ENCODE results near the gene FAM163B. TPM values are rescaled to one million over a fixed set of nuclear protein-coding genes. Genes with fewer than 3 reads are reported as not detected.

FAM163B gene
- total and polyA plus RNA-seq, 2 experiments from 2014 or later, result 0.60 to 1.3 TPM

DNA sequence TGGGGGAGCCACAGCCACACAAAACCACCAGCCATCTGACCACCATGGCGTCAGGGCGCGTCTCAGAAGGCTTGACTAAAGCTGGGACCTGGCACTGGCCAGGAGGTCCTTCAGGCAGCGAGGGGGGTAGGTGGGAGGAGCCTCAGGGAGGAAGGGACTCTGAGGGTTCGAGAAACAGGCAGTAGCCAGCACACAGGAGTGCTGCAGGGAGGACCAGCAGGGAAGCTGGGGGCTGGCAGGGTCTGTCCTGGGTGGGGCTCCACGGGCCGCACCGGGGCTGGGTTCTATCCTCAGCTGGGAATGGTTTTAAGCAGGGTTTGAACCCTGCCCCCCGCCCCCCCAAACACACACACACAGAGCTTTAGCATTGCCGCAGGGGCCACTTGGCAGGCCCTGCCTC lies 7.4 kb downstream of the FAM163B start (continued):
- TF ChIP-seq ZNF331 (CRISPR knock-in tag; IDR thresholded peaks at IDR 0.05; ENCODE audit: low read depth) (no peak), EZH2phosphoT487 (IDR thresholded peaks at IDR 0.05; ENCODE audit: unreplicated experiment) (no peak), NANOG (IDR thresholded peaks at IDR 0.05; ENCODE audit: borderline replicate concordance) (no peak), ZNF114 (CRISPR knock-in tag; IDR thresholded peaks at IDR 0.05) (no peak), JUNB (IDR thresholded peaks at IDR 0.05; ENCODE audit: unreplicated experiment) (no peak), POLR2AphosphoS5 (IDR thresholded peaks at IDR 0.05; ENCODE audit: low read depth) (no peak), STAT1 (IDR thresholded peaks at IDR 0.05; ENCODE audit: unreplicated experiment) (no peak)
- TF ChIP-seq, protein P1, sequence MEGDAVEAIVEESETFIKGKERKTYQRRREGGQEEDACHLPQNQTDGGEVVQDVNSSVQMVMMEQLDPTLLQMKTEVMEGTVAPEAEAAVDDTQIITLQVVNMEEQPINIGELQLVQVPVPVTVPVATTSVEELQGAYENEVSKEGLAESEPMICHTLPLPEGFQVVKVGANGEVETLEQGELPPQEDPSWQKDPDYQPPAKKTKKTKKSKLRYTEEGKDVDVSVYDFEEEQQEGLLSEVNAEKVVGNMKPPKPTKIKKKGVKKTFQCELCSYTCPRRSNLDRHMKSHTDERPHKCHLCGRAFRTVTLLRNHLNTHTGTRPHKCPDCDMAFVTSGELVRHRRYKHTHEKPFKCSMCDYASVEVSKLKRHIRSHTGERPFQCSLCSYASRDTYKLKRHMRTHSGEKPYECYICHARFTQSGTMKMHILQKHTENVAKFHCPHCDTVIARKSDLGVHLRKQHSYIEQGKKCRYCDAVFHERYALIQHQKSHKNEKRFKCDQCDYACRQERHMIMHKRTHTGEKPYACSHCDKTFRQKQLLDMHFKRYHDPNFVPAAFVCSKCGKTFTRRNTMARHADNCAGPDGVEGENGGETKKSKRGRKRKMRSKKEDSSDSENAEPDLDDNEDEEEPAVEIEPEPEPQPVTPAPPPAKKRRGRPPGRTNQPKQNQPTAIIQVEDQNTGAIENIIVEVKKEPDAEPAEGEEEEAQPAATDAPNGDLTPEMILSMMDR (conservative IDR thresholded peaks at IDR 0.05; ENCODE audit: low read depth in 2 of 2), result no peak
- TF ChIP-seq, protein P2, sequence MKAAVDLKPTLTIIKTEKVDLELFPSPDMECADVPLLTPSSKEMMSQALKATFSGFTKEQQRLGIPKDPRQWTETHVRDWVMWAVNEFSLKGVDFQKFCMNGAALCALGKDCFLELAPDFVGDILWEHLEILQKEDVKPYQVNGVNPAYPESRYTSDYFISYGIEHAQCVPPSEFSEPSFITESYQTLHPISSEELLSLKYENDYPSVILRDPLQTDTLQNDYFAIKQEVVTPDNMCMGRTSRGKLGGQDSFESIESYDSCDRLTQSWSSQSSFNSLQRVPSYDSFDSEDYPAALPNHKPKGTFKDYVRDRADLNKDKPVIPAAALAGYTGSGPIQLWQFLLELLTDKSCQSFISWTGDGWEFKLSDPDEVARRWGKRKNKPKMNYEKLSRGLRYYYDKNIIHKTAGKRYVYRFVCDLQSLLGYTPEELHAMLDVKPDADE (IDR thresholded peaks at IDR 0.05), result no peak

DNA sequence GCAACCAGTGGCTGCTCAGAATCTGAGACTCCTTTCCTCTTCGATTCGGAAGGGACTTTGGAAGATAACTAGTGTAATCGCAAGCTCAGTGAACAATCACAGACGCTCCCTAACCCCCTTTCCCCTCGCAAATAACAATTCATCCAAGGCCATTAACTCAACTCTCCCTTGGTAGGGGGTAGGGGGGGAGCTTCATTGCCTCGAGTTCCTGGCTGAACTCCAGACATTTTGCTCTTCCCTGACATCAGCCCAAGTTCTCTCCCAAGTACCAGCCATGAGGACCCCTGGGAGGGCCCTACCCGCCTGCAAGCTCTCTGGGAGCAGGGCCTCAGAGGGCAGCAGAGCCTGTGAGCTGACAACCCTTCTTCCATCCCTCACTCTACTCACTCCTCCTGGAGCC lies 8.4 kb downstream of the FAM163B start:
- Histone ChIP-seq H3K4me3 (no peak overlapping the region), H3K9me2 (ENCODE audit: insufficient read depth) (no peaks in the 10 kb centered on the region), H3K27me3 (ENCODE audit: insufficient read depth) (no peaks in the 10 kb centered on the region), H3F3A (replicated peaks; ENCODE audit: low read depth) (peaks cover 6% of the 10 kb centered on the region; the same call in 1 of the 2 replicates), H3K4me1 (ENCODE audit: insufficient read depth) (no peaks in the 10 kb centered on the region), H3K36me3 (ENCODE audit: insufficient read depth) (no peaks in the 10 kb centered on the region), H3K79me2 (replicated peaks; ENCODE audit: insufficient read depth) (no peaks in the 10 kb centered on the region), H3K27ac (ENCODE audit: low read depth) (no peak overlapping the region), H2AFZ (no peak overlapping the region), H3K4me2 (no peak overlapping the region), H4K20me1 (replicated peaks; ENCODE audit: insufficient read depth) (no peaks in the 10 kb centered on the region)
- no peak overlapping the region for H3K4me3 Mint-ChIP-seq
- H3K4me1 Mint-ChIP-seq, result peaks cover 22% of the 10 kb centered on the region
- H3K9me3 Mint-ChIP-seq, result peaks cover 25% of the 10 kb centered on the region
- peaks cover 14% of the 10 kb centered on the region for H3K36me3 Mint-ChIP-seq (ENCODE audit: low read depth)
- H3K27me3 Mint-ChIP-seq (ENCODE audit: insufficient read depth, low read depth, poor library complexity), result peaks cover 4% of the 10 kb centered on the region
- no peak for ATAC-seq
- no peak overlapping the region for H3K27ac Mint-ChIP-seq
- no peak for DNase-seq (ENCODE audit: low spot score)
- TF ChIP-seq, protein P3, sequence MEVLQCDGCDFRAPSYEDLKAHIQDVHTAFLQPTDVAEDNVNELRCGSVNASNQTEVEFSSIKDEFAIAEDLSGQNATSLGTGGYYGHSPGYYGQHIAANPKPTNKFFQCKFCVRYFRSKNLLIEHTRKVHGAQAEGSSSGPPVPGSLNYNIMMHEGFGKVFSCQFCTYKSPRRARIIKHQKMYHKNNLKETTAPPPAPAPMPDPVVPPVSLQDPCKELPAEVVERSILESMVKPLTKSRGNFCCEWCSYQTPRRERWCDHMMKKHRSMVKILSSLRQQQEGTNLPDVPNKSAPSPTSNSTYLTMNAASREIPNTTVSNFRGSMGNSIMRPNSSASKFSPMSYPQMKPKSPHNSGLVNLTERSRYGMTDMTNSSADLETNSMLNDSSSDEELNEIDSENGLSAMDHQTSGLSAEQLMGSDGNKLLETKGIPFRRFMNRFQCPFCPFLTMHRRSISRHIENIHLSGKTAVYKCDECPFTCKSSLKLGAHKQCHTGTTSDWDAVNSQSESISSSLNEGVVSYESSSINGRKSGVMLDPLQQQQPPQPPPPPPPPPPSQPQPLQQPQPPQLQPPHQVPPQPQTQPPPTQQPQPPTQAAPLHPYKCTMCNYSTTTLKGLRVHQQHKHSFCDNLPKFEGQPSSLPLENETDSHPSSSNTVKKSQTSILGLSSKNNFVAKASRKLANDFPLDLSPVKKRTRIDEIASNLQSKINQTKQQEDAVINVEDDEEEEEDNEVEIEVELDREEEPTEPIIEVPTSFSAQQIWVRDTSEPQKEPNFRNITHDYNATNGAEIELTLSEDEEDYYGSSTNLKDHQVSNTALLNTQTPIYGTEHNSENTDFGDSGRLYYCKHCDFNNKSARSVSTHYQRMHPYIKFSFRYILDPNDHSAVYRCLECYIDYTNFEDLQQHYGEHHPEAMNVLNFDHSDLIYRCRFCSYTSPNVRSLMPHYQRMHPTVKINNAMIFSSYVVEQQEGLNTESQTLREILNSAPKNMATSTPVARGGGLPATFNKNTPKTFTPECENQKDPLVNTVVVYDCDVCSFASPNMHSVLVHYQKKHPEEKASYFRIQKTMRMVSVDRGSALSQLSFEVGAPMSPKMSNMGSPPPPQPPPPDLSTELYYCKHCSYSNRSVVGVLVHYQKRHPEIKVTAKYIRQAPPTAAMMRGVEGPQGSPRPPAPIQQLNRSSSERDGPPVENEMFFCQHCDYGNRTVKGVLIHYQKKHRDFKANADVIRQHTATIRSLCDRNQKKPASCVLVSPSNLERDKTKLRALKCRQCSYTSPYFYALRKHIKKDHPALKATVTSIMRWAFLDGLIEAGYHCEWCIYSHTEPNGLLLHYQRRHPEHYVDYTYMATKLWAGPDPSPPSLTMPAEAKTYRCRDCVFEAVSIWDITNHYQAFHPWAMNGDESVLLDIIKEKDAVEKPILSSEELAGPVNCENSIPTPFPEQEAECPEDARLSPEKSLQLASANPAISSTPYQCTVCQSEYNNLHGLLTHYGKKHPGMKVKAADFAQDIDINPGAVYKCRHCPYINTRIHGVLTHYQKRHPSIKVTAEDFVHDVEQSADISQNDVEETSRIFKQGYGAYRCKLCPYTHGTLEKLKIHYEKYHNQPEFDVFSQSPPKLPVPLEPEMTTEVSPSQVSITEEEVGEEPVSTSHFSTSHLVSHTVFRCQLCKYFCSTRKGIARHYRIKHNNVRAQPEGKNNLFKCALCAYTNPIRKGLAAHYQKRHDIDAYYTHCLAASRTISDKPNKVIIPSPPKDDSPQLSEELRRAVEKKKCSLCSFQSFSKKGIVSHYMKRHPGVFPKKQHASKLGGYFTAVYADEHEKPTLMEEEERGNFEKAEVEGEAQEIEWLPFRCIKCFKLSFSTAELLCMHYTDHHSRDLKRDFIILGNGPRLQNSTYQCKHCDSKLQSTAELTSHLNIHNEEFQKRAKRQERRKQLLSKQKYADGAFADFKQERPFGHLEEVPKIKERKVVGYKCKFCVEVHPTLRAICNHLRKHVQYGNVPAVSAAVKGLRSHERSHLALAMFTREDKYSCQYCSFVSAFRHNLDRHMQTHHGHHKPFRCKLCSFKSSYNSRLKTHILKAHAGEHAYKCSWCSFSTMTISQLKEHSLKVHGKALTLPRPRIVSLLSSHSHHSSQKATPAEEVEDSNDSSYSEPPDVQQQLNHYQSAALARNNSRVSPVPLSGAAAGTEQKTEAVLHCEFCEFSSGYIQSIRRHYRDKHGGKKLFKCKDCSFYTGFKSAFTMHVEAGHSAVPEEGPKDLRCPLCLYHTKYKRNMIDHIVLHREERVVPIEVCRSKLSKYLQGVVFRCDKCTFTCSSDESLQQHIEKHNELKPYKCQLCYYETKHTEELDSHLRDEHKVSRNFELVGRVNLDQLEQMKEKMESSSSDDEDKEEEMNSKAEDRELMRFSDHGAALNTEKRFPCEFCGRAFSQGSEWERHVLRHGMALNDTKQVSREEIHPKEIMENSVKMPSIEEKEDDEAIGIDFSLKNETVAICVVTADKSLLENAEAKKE (CRISPR knock-in tag; IDR thresholded peaks at IDR 0.05), result no peak
- TF ChIP-seq EZH2phosphoT487 (IDR thresholded peaks at IDR 0.05; ENCODE audit: unreplicated experiment) (no peak), NANOG (IDR thresholded peaks at IDR 0.05; ENCODE audit: borderline replicate concordance) (no peak), EZH2 (IDR thresholded peaks at IDR 0.05; ENCODE audit: low read depth, unreplicated experiment) (no peak)
- TF ChIP-seq, protein P2 (IDR thresholded peaks at IDR 0.05), result no peak
- TF ChIP-seq, protein P4, sequence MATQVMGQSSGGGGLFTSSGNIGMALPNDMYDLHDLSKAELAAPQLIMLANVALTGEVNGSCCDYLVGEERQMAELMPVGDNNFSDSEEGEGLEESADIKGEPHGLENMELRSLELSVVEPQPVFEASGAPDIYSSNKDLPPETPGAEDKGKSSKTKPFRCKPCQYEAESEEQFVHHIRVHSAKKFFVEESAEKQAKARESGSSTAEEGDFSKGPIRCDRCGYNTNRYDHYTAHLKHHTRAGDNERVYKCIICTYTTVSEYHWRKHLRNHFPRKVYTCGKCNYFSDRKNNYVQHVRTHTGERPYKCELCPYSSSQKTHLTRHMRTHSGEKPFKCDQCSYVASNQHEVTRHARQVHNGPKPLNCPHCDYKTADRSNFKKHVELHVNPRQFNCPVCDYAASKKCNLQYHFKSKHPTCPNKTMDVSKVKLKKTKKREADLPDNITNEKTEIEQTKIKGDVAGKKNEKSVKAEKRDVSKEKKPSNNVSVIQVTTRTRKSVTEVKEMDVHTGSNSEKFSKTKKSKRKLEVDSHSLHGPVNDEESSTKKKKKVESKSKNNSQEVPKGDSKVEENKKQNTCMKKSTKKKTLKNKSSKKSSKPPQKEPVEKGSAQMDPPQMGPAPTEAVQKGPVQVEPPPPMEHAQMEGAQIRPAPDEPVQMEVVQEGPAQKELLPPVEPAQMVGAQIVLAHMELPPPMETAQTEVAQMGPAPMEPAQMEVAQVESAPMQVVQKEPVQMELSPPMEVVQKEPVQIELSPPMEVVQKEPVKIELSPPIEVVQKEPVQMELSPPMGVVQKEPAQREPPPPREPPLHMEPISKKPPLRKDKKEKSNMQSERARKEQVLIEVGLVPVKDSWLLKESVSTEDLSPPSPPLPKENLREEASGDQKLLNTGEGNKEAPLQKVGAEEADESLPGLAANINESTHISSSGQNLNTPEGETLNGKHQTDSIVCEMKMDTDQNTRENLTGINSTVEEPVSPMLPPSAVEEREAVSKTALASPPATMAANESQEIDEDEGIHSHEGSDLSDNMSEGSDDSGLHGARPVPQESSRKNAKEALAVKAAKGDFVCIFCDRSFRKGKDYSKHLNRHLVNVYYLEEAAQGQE (IDR thresholded peaks at IDR 0.05; ENCODE audit: unreplicated experiment), result no peak
